Osteoblast (primary cell): ENCODE measurements around the gene MLN. TPM values are rescaled to one million over a fixed set of nuclear protein-coding genes. Genes with fewer than 3 reads are reported as not detected.

ENCODE experiments used
- DNase-seq: peaks from one replicate; pipeline ENCODE4 v3.0.0; 2011; ENCODE audit warnings: low spot score, mixed read lengths; ENCODE audit not compliant: insufficient read length; ENCODE audit errors: missing footprints
- H2AFZ ChIP-seq: 2 replicates; pipeline ENCODE4 v1.6.0; 2011; ENCODE audit warnings: mild to moderate bottlenecking, low read length
- H3K27ac ChIP-seq: 2 replicates; pipeline ENCODE4 v1.5.1; 2011; ENCODE audit warnings: mild to moderate bottlenecking, low read depth, low read length, moderate library complexity
- H3K27me3 ChIP-seq: 2 replicates; pipeline ENCODE4 v1.6.0; 2012; ENCODE audit warnings: mild to moderate bottlenecking, control low read depth, inconsistent platforms, low read length, moderate library complexity; ENCODE audit not compliant: insufficient read depth
- H3K36me3 ChIP-seq: 2 replicates; pipeline ENCODE4 v1.5.1; 2011; ENCODE audit warnings: mild to moderate bottlenecking, low read length, control low read depth, moderate library complexity; ENCODE audit not compliant: insufficient read depth
- H3K4me1 ChIP-seq: 2 replicates; pipeline ENCODE4 v1.5.1; 2011; ENCODE audit warnings: mild to moderate bottlenecking, low read length, control low read depth, moderate library complexity; ENCODE audit not compliant: insufficient read depth
- H3K4me2 ChIP-seq: 2 replicates; pipeline ENCODE4 v1.6.0; 2011; ENCODE audit warnings: mild to moderate bottlenecking, low read length; ENCODE audit not compliant: insufficient read depth
- H3K4me3 ChIP-seq: fragments of 200-600 bp; sonication (generic); 3 replicates; pipeline ENCODE4 v1.5.1; 2012; ENCODE audit warnings: mild to moderate bottlenecking, low read length, inconsistent platforms; ENCODE audit not compliant: insufficient read depth
- H3K79me2 ChIP-seq: 2 replicates; pipeline ENCODE4 v1.6.0; 2012; ENCODE audit warnings: mild to moderate bottlenecking, low read length, control low read depth, inconsistent platforms; ENCODE audit not compliant: insufficient read depth
- H3K9me3 ChIP-seq: 2 replicates; pipeline ENCODE4 v1.5.1; 2011; ENCODE audit warnings: low read depth, low read length, control low read depth
- H4K20me1 ChIP-seq: 2 replicates; pipeline ENCODE4 v1.6.0; 2012; ENCODE audit warnings: mild to moderate bottlenecking, low read length, control low read depth; ENCODE audit not compliant: insufficient read depth
- CTCF ChIP-seq: IDR thresholded peaks from 2 replicates; pipeline ENCODE4 v1.5.1; 2011; ENCODE audit warnings: mild to moderate bottlenecking, low read depth, low read length, moderate library complexity; ENCODE audit errors: extremely low read depth
- total RNA-seq: library from RNA; depleted of rRNA; stranded (reverse); fragments of >200 nt; gene quantifications from 2 replicates; pipeline ENCODE4 v1.2.3, GENCODE V29; 2012

The MLN gene
- total RNA-seq, 1 donor, result not detected

- no peaks in the 10 kb centered on the region for H3K4me1 ChIP-seq
- no peak overlapping the region for H3K27ac ChIP-seq
- H3K4me2 ChIP-seq, result no peak overlapping the region
- TF ChIP-seq CTCF, result no peak
- no peaks in the 10 kb centered on the region for H3K79me2 ChIP-seq
- H3K36me3 ChIP-seq, result no peaks in the 10 kb centered on the region
- H4K20me1 ChIP-seq, result no peaks in the 10 kb centered on the region
- no peak overlapping the region for H2AFZ ChIP-seq
- H3K27me3 ChIP-seq, result peaks cover 34% of the 10 kb centered on the region
- H3K4me3 ChIP-seq, result no peak overlapping the region
- no peaks in the 10 kb centered on the region for H3K9me3 ChIP-seq
- peak; percentile 81 for DNase-seq
These were observed 9.6 kb upstream of the MLN start for GRCh38 chr6:33813246-33813904.

- Histone ChIP-seq H3K36me3 (no peaks in the 10 kb centered on the region), H3K4me1 (no peaks in the 10 kb centered on the region), H3K4me2 (no peak overlapping the region), H3K27me3 (peaks cover 38% of the 10 kb centered on the region), H3K9me3 (no peaks in the 10 kb centered on the region), H3K27ac (no peak overlapping the region), H3K4me3 (no peak overlapping the region), H3K79me2 (no peaks in the 10 kb centered on the region), H4K20me1 (no peaks in the 10 kb centered on the region), H2AFZ (no peak overlapping the region)
- peak; percentile 95 for DNase-seq
- TF ChIP-seq CTCF, result peak; percentile 35
These were observed 8.9 kb upstream of the MLN start for GRCh38 chr6:33812669-33813068.

DNA sequence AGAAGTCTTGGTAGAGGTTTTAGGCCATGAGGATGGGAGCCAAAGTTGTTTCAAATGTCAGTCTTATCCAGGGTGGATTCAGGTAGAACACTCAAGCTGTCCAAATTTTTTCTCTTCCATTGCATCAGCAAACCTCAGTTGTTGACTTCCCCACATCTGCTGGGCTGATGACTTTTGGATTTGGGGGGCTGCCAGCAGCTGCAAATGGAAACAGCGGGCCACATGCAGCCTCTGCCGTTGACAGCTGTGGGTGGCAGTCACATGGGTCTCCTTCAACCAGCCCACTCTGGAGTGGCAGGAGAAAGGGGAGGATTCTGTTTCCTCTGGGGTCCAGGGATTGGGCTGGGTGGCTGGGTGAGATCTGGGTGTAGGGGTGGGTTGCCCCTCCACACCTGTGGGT is 5.8 kb upstream of the MLN start:
- H2AFZ ChIP-seq, result no peak overlapping the region
- DNase-seq, result peak; percentile 14
- H3K9me3 ChIP-seq, result no peaks in the 10 kb centered on the region
- H3K27me3 ChIP-seq, result peaks cover 50% of the 10 kb centered on the region
- no peaks in the 10 kb centered on the region for H4K20me1 ChIP-seq
- H3K79me2 ChIP-seq, result no peaks in the 10 kb centered on the region
- no peak for TF ChIP-seq CTCF
- H3K4me1 ChIP-seq, result no peaks in the 10 kb centered on the region
- H3K27ac ChIP-seq, result no peak overlapping the region
- no peak overlapping the region for H3K4me3 ChIP-seq
- H3K4me2 ChIP-seq, result no peak overlapping the region
- no peaks in the 10 kb centered on the region for H3K36me3 ChIP-seq

DNA sequence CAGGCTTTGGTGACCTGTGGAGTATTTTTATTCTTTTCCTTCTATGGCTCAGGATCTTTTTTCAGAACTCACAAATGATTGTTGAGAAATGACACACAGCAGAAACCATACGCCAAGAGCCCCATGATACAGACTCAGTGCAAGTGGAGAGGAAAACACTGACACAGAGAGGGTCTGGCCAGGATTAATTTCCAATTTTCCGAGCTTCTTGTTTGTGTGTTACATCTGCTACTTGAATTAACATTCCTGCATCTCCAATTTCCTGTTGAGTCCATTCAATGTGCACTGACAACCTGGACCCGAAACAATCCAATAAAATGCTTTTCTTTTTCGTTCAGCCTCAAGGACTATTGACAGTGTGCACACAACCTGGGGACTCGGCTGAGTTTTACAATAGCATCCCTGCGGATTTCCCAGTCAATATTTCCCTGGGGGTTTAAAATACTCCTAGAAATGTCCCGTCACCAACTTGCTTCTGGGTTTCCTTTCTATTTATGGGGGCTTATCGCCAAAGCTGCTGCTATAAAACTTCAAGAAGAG is 4.9 kb upstream of the MLN start:
- H3K27me3 ChIP-seq, result peaks cover 50% of the 10 kb centered on the region
- no peak overlapping the region for H3K27ac ChIP-seq
- no peaks in the 10 kb centered on the region for H4K20me1 ChIP-seq
- no peak overlapping the region for H2AFZ ChIP-seq
- H3K4me1 ChIP-seq, result no peaks in the 10 kb centered on the region
- H3K36me3 ChIP-seq, result no peaks in the 10 kb centered on the region
- H3K79me2 ChIP-seq, result no peaks in the 10 kb centered on the region
- no peak overlapping the region for H3K4me2 ChIP-seq
- no peak overlapping the region for H3K4me3 ChIP-seq
- DNase-seq, result no peak
- no peaks in the 10 kb centered on the region for H3K9me3 ChIP-seq
- TF ChIP-seq CTCF, result no peak
